ENCODE data around the gene HLX. TPM values are rescaled to one million over a fixed set of nuclear protein-coding genes. Genes with fewer than 3 reads are reported as not detected.

The HLX gene
- total RNA-seq, result under 1 TPM in 1 of 2 experiments, not detected in 1; 0.19 TPM

GRCh38 chr1:220879076-220879508, at the start of gene HLX:
Gene HLX, plus strand, starts transcription at chr1:220879443. Its CDS starts 415 bp downstream, at chr1:220879858.
- H3K36me3 Mint-ChIP-seq, result peaks cover 2% of the 10 kb centered on the region
- peaks cover 34% of the 10 kb centered on the region for H3K4me1 Mint-ChIP-seq (ENCODE audit: low read depth)
- no peak within 1 kb of the TSS for H3K27ac Mint-ChIP-seq
- no peaks in the 10 kb centered on the region for H3K9me3 Mint-ChIP-seq
- intact Hi-C loops (cut with micrococcal nuclease), result loop anchor here (2.0 kb wide), 2 partner anchors 14 to 560 kb away; no protein-coding TSS in a partner anchor
- DNase-seq, result peak; percentile 39
- H3K27me3 Mint-ChIP-seq, result peaks cover 74% of the 10 kb centered on the region
- POLR2A ChIA-PET, result interaction anchor here (0.6 kb wide), 1 partner anchor 17 kb away, joined by 4 read pairs; no protein-coding TSS in a partner anchor
- CTCF ChIA-PET, result interaction anchor here (1.3 kb wide), 1 partner anchor 325 kb away, joined by 4 read pairs; no protein-coding TSS in a partner anchor
- H3K4me3 Mint-ChIP-seq, result peak within 1 kb of the TSS; percentile 50

DNA sequence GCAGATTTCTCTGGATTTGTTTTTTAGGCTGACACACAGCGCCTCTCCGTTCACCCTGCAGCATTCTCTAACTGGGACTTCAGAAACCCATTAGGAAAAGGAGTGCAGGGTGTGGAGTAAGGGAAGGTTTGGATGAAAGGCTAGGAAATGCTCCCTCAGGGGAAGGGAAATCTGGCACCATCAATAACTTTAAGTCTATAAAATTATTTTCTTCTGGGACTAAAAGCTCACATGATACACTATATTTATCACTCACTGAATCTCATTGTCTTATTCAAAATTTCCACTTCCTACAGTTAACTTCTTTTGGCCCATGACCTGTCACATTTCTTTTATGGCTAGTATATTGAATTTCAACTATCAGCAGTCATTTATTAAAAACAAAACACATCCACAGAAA, 45.8 kb upstream of the HLX start:
- H3K4me1 Mint-ChIP-seq (ENCODE audit: low read depth), result no peaks in the 10 kb centered on the region
- no peak for DNase-seq
- ChIA-PET CTCF (no interaction called here), POLR2A (no interaction called here)
- H3K27ac Mint-ChIP-seq, result no peak overlapping the region
- no peak overlapping the region for H3K4me3 Mint-ChIP-seq
- H3K9me3 Mint-ChIP-seq, result no peaks in the 10 kb centered on the region
- H3K36me3 Mint-ChIP-seq, result no peaks in the 10 kb centered on the region
- intact Hi-C loops (cut with micrococcal nuclease), result no loop called here
- peaks cover 16% of the 10 kb centered on the region for H3K27me3 Mint-ChIP-seq

- intact Hi-C loops (cut with micrococcal nuclease), result no loop called here
- no peaks in the 10 kb centered on the region for H3K4me1 Mint-ChIP-seq (ENCODE audit: low read depth)
- ChIA-PET POLR2A (no interaction called here), CTCF (no interaction called here)
- DNase-seq, result no peak
- no peak overlapping the region for H3K27ac Mint-ChIP-seq
- no peaks in the 10 kb centered on the region for H3K9me3 Mint-ChIP-seq
- H3K36me3 Mint-ChIP-seq, result no peaks in the 10 kb centered on the region
- no peak overlapping the region for H3K4me3 Mint-ChIP-seq
- H3K27me3 Mint-ChIP-seq, result peaks cover 15% of the 10 kb centered on the region
These were observed 44.9 kb upstream of the HLX start for GRCh38 chr1:220834155-220834870.

GRCh38 chr1:220838578-220838977, 40.7 kb upstream of the HLX start:
- no peak for DNase-seq
- Mint-ChIP-seq H3K4me1 (ENCODE audit: low read depth) (no peaks in the 10 kb centered on the region), H3K27ac (no peak overlapping the region), H3K4me3 (no peak overlapping the region), H3K36me3 (no peaks in the 10 kb centered on the region), H3K27me3 (peaks cover 6% of the 10 kb centered on the region), H3K9me3 (no peaks in the 10 kb centered on the region)
- ChIA-PET POLR2A (no interaction called here), CTCF (no interaction called here)
- intact Hi-C loops (cut with micrococcal nuclease), result no loop called here

DNA sequence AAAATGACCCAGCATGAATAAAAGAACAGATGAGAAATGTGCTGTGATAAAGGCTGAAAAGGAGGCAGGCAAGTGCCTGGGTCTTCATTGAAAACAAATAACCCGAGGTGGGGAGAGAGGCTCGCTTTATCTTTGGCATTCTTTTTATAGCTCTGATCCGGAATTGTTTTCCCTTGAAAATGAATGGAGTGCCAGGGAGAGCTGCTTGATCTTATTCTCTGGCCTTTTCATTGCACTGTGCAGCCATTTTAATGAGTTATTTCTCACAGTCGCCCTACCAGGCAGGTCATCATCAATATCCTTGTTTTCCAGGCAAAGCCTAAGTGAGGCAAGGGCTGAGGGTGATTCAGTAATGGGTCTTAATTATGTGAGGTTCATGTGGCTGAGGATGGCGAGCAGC, 39.8 kb upstream of the HLX start:
- CTCF ChIA-PET, result no interaction called here
- H3K4me1 Mint-ChIP-seq (ENCODE audit: low read depth), result no peaks in the 10 kb centered on the region
- no peak for DNase-seq
- POLR2A ChIA-PET, result no interaction called here
- H3K27me3 Mint-ChIP-seq, result peaks cover 3% of the 10 kb centered on the region
- H3K36me3 Mint-ChIP-seq, result no peaks in the 10 kb centered on the region
- H3K9me3 Mint-ChIP-seq, result no peaks in the 10 kb centered on the region
- intact Hi-C loops (cut with micrococcal nuclease), result no loop called here
- H3K4me3 Mint-ChIP-seq, result no peak overlapping the region
- H3K27ac Mint-ChIP-seq, result no peak overlapping the region

DNA sequence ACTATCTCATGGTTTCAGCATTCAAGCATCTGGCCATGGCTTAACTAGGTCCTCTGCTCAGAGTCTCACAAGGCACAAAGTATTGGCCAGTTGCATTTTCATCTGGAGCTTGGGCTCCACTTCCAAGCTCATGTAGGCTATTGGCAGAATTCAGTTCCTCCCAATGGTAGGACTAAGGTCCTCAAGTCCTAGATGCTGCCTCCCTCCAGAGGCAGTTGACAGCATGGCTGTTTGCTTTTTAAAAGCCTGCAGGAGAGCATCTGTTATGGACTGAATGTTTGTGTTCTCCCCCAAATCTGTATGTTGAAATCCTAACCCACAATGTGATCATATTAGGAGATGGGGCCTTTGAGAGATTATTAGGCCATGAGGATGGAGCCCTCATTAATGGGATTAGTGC, 38.0 kb upstream of the HLX start:
- Mint-ChIP-seq H3K27ac (no peak overlapping the region), H3K4me3 (no peak overlapping the region), H3K9me3 (no peaks in the 10 kb centered on the region), H3K27me3 (peaks cover 4% of the 10 kb centered on the region), H3K36me3 (no peaks in the 10 kb centered on the region), H3K4me1 (ENCODE audit: low read depth) (no peaks in the 10 kb centered on the region)
- intact Hi-C loops (cut with micrococcal nuclease), result no loop called here
- ChIA-PET POLR2A (no interaction called here), CTCF (no interaction called here)
- no peak for DNase-seq

DNA sequence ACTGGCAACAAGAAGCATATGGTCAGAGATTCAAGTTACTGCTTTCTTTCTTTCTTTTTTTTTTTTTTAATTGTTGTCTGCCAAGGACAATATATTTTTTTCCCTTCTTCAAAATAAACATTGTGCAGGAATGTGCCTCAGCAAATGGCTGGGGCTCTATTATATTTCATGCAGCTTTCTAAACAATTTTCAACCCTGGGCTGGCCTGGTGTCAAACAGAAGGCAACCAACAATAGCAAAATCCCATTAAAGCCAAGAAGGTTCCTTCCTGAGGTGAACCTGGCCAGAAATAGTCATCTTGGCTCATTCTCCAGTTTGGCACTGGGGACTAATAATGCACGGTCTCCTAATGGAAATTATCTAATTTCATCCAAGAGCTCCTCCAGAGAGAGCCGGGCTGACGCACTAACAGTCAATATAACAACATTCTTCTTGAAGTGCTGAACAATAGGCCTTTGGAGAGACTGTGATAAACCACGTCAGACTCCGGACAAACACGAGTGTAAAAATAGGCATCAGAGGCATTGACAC, 35.7 kb upstream of the HLX start:
- intact Hi-C loops (cut with micrococcal nuclease), result no loop called here
- POLR2A ChIA-PET, result no interaction called here
- Mint-ChIP-seq H3K4me3 (no peak overlapping the region), H3K9me3 (no peaks in the 10 kb centered on the region), H3K36me3 (no peaks in the 10 kb centered on the region), H3K27ac (no peak overlapping the region), H3K4me1 (ENCODE audit: low read depth) (no peaks in the 10 kb centered on the region), H3K27me3 (peaks cover 2% of the 10 kb centered on the region)
- CTCF ChIA-PET, result no interaction called here
- no peak for DNase-seq

- Mint-ChIP-seq H3K9me3 (peaks cover 26% of the 10 kb centered on the region), H3K27ac (no peak overlapping the region), H3K36me3 (no peaks in the 10 kb centered on the region), H3K4me3 (no peak overlapping the region), H3K27me3 (peaks cover 2% of the 10 kb centered on the region), H3K4me1 (ENCODE audit: low read depth) (no peaks in the 10 kb centered on the region)
- DNase-seq, result no peak
- ChIA-PET POLR2A (no interaction called here), CTCF (no interaction called here)
- intact Hi-C loops (cut with micrococcal nuclease), result no loop called here
These were observed 26.8 kb upstream of the HLX start for GRCh38 chr1:220852408-220852807.

DNA sequence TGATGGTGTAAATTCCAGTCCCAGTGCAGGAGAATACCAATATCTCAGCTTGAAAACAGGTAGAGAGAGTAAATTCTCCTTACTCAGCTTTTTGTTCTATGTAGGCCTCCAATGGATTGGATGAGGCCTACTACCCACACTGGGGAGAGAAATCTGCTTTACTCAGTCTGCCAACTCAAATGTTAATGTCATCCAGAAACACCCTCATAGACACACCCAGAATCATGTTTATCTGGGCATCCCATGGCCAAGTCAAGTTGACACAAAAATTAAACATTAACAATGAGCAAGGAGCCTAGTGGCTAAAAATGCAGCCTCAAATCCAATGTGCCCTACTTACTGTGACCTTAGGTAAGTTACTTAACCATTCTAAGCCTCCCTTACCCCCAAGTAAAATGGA, 6.9 kb upstream of the HLX start:
- CTCF ChIA-PET, result no interaction called here
- peaks cover 52% of the 10 kb centered on the region for H3K27me3 Mint-ChIP-seq
- no peak overlapping the region for H3K4me3 Mint-ChIP-seq
- POLR2A ChIA-PET, result no interaction called here
- H3K27ac Mint-ChIP-seq, result no peak overlapping the region
- H3K9me3 Mint-ChIP-seq, result no peaks in the 10 kb centered on the region
- intact Hi-C loops (cut with micrococcal nuclease), result no loop called here
- DNase-seq, result no peak
- no peaks in the 10 kb centered on the region for H3K36me3 Mint-ChIP-seq
- peaks cover 4% of the 10 kb centered on the region for H3K4me1 Mint-ChIP-seq (ENCODE audit: low read depth)

GRCh38 chr1:220873087-220873486, 6.2 kb upstream of the HLX start:
- Mint-ChIP-seq H3K9me3 (no peaks in the 10 kb centered on the region), H3K36me3 (peaks cover 2% of the 10 kb centered on the region), H3K27ac (no peak overlapping the region), H3K27me3 (peaks cover 60% of the 10 kb centered on the region), H3K4me1 (ENCODE audit: low read depth) (peaks cover 11% of the 10 kb centered on the region), H3K4me3 (no peak overlapping the region)
- no peak for DNase-seq
- CTCF ChIA-PET, result interaction anchor here (0.5 to 1.6 kb wide), 4 partner anchors 15 to 1136 kb away, joined by 3 to 4 read pairs (median 3); no protein-coding TSS in a partner anchor
- POLR2A ChIA-PET, result no interaction called here
- intact Hi-C loops (cut with micrococcal nuclease), result no loop called here

DNA sequence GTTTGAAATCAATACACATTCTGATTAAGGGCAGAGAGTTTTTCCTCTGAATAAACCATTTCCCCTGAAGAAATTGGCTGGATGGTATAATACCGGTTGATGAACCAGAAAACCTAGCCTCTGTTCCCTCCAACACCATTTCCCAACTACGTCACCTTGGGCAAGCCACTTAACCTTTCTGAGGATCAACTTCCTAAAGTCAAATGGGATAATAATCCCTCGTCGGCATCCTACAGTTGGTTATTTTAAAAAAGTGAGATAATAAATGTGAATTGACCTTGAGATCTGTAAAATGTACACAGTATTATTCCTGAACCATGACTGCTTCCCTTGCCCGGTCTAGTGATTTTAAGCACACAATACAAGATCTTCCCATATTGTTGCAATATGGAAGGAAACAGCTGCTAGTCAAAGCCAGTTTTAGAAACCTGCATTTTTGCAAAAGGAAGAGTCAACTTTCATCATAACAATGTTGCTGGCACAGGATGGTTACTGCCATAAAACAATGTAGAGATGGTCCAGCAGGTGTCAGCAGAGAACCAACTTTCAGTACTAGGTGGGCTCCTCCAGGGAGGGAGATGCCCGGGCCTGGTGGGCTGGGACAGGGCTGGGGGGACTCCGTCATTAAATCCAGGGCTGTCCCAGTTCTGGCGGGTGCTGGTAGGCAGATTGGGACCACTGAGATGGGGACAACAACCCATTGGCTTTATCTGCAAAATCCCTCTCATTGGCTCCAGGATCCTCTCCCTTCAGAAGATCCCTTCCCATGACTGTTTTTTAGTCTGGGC, 5.2 kb upstream of the HLX start:
- H3K4me3 Mint-ChIP-seq, result no peak overlapping the region
- no peaks in the 10 kb centered on the region for H3K9me3 Mint-ChIP-seq
- H3K27ac Mint-ChIP-seq, result no peak overlapping the region
- intact Hi-C loops (cut with micrococcal nuclease), result loop anchor here (1.0 kb wide), 2 partner anchors 329 to 561 kb away; no protein-coding TSS in a partner anchor
- H3K27me3 Mint-ChIP-seq, result peaks cover 67% of the 10 kb centered on the region
- peaks cover 20% of the 10 kb centered on the region for H3K4me1 Mint-ChIP-seq (ENCODE audit: low read depth)
- ChIA-PET POLR2A (no interaction called here), CTCF (interaction anchor here (0.5 to 1.9 kb wide), 6 partner anchors 14 to 1135 kb away, joined by 3 to 11 read pairs (median 3); no protein-coding TSS in a partner anchor)
- peaks cover 2% of the 10 kb centered on the region for H3K36me3 Mint-ChIP-seq
- no peak for DNase-seq

- Mint-ChIP-seq H3K27ac (no peak overlapping the region), H3K9me3 (no peaks in the 10 kb centered on the region), H3K27me3 (peaks cover 65% of the 10 kb centered on the region), H3K4me1 (ENCODE audit: low read depth) (peaks cover 23% of the 10 kb centered on the region), H3K4me3 (no peak overlapping the region), H3K36me3 (peaks cover 2% of the 10 kb centered on the region)
- CTCF ChIA-PET, result interaction anchor here (1.3 to 1.9 kb wide), 2 partner anchors 328 to 560 kb away, joined by 3 to 11 read pairs; no protein-coding TSS in a partner anchor
- intact Hi-C loops (cut with micrococcal nuclease), result no loop called here
- no peak for DNase-seq
- POLR2A ChIA-PET, result interaction anchor here (0.7 kb wide), 1 partner anchor 499 kb away, joined by 4 read pairs; no protein-coding TSS in a partner anchor
These were observed 4.0 kb upstream of the HLX start for GRCh38 chr1:220875260-220875659.

All from activated CD4-positive, alpha-beta memory T cell treated with anti-CD3 and anti-CD28 coated beads for 36 hours (primary cell).